Measurements from ENCODE around the gene SIRPB2.
"Not testable (repeated sequence)": the region's sequence is repeated elsewhere in the genome, so short reads cannot be mapped to it uniquely, and the experiment has no call there.

SIRPB2 gene

DNA sequence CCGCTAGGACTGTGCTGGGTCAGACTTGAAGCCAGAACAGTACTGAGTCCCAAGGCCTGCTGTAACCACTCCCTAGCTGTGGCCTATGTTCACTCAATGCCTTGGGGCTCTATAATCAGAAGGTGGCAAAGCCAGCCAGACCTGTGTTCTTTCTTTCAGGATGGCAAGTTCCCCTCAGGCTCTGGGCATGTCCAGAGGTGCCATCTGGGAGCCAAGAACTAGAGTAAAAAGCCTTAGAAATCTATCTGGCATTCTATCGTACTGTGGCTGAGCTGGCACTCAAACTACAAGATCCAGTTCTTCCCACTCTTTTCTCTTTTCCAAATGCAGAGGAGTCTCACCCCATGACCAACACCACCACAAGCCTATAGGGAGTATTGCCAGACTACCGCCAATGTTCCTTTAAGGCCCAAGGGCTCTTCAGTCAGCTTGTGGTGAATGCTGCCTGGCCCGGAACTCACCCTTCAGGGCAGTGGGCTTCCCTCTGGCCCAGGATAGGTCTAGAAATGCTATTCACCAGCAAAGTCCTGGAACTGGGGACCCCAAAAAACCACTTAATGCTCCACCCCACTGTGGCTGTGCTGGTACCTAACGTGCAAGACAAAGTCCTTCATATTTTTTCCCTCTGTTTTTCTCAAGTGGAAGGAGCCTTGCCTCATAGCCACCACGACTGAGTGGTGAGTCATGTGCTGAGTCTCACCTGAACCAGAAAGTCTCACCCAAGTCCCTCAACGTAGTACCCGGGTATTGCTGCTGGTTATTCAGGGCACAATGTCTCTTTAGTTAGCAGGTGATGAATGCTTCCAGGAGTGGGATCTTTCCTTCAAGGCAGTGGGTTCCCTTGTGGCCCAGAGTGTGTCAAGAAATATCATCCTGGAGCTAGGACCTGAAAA lies 8.6 kb upstream of the SIRPB2 start:
- no peak for FAIRE-seq

DNA sequence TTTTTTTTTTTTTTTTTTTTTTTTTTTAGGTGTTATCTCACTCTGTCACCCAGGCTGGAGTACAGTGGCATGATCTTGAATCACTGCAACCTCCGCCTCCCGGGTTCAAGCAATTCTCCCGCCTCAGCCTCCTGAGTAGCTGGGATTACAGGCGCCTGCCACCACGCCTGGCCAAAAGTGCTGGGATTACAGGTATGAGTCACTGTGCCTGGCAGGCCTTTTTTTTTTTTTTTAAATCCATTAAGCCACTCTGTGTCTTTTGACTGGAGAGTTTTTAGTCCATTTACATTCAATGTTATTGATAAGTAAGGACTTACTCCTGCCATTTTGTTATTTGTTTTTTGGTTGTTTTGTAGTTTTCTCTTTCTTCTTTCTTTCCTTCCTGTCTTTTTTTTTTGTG lies 6.2 kb upstream of the SIRPB2 start:
- FAIRE-seq: not testable (repeated sequence)

- FAIRE-seq: no peak
Measured at GRCh38 chr20:1496930-1497329, 5.7 kb upstream of the SIRPB2 start.

DNA sequence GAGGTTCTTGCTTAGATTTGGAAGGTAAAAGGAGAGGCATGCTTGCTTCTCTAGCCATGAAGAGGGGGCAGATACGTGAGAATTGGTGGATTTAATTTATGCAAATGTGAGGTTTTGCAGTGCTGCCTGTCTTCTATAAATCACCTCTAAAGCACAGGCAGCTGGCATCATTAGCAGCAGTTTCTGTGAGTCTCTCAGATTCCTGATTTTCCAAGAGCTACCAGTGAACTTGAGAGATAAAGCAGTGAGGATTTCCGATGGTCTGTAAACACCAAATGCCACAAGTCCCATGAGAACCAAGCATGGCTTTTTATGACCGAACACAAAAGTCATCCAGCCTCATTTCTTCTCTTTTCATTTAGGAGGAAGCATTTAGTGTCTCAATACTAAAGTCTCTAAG lies 3.2 kb upstream of the SIRPB2 start:
- no peak for FAIRE-seq

GRCh38 chr20:1493536-1493935 lies 2.3 kb upstream of the SIRPB2 start:
- no peak for FAIRE-seq

GRCh38 chr20:1491860-1492642 lies 831 bp upstream of the SIRPB2 start:
- FAIRE-seq: no peak

GRCh38 chr20:1490643-1491195 lies 501 bp downstream of the SIRPB2 start:
- FAIRE-seq: no peak

DNA sequence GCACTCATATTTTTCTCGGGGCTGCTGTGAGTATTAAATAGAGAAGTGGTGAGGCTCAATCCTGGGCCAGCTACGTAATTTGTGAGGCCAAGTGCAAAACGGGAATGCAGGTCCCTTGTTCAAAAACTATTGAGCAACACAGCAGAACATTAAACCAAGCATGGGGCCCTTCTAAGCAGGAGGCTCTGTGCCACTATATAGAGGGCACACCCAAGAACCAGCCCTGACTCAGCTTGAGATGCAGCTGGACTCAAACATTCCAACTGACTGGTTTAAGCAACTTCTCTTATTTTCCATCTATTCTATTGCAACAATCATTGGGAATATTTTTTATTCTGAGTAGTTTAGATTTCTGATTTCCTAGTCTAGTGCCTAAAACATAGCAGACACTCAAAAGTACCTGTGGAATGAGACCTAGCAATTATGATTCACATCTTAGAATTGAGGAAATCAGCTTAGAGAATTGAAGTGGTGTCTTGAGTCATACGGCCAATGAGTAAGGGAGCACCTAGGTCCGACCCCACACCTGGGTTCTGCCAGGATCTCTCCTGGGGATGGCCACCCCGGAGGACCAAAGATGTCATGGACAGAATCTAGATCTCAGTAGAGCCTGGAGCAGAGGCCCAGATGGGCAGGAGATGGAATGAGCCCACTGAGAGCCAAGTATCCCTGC lies 1.3 kb downstream of the SIRPB2 start:
- FAIRE-seq: no peak

GRCh38 chr20:1489325-1489724 lies 1.9 kb downstream of the SIRPB2 start:
- no peak for FAIRE-seq

DNA sequence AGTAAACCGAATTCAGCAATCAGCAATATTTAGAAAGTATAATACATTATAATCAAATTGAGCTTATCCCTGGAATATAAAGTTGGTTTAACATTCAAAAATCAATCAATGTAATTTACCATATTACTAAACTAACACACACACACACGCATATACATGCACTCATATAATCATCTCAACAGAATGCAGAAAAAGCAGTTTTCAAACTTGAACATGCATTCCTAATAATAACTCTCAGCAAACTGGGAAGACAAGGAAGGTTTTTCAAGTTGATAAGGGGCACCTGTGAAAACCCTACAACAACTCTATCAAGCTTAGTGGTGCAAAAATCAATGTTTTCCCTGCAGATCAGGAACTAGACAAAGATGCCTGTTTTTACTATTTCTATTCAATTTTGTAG lies 4.7 kb downstream of the SIRPB2 start:
- no peak for FAIRE-seq

- FAIRE-seq: no peak
Measured at GRCh38 chr20:1484438-1485116, 6.6 kb downstream of the SIRPB2 start.

- FAIRE-seq: no peak
Measured at GRCh38 chr20:1479831-1480595, 11.2 kb downstream of the SIRPB2 start.

DNA sequence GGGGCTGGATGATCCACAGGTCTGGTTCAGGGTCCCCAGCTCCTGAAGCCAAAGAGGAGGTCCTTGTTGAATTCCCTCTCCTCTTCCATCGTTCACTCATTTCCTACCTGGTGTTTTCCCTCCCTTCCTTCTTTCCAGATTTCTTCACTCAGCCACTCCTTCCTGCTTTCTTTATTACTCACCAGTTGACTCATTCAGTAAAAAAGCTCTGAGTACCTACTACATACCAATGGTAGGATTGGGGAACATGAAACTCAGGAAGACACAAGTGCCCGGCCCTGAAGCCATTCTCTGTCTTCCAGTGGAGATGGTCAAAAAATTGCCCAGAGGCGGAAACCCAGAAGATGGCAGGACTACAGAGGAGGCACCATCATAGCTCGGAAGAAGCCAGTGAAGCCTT lies 12.7 kb downstream of the SIRPB2 start:
- FAIRE-seq: no peak

GRCh38 chr20:1477896-1478490 lies 13.2 kb downstream of the SIRPB2 start:
- no peak for FAIRE-seq

- no peak for FAIRE-seq
Measured at GRCh38 chr20:1474817-1475603, 16.2 kb downstream of the SIRPB2 start.

- no peak for FAIRE-seq
Measured at GRCh38 chr20:1474325-1474724, 16.9 kb downstream of the SIRPB2 start.

DNA sequence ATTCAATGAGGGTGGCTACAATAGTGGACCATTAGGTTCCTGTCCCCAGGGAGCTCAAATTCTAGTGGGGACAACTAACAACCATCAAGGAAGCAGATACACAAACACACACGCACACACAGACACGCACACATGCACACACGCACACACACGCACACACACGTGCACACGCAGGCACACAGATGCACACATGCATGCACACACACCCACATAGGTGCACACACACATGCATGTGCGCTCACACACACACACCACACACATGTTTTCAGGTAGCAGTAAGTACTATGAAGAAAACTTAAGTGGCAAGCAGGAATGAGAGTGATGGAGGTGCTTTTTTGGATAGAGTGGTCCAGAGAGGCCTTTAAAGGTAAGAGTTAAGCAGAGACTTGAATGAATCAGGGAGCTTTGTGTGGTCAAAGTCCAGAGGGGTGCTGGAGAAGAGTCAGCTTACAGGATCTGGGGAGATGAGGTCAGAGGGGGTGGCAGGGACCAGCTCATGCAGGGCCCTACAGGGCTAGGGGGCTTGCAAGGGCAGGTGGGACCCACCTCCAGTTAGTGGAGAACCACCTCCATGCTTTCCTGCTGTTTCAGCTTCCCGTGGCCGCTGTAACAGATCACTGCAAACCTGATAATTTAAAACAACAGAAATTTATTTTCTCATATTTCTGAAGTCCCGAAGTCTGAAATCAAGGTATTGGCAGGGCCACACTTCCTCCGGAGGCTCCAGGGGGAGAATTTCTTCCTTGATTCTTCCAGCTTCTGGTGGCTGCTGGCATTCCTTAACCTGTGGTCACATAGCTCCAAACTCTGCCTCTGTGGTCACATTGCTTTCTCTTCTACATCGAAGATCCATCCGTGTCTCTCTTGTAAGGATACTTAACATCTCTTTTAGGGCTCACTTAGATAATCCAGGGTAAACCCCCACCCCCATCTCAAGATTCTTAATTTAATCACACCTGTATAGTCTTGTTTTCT lies 17.7 kb downstream of the SIRPB2 start:
- FAIRE-seq: no peak

DNA sequence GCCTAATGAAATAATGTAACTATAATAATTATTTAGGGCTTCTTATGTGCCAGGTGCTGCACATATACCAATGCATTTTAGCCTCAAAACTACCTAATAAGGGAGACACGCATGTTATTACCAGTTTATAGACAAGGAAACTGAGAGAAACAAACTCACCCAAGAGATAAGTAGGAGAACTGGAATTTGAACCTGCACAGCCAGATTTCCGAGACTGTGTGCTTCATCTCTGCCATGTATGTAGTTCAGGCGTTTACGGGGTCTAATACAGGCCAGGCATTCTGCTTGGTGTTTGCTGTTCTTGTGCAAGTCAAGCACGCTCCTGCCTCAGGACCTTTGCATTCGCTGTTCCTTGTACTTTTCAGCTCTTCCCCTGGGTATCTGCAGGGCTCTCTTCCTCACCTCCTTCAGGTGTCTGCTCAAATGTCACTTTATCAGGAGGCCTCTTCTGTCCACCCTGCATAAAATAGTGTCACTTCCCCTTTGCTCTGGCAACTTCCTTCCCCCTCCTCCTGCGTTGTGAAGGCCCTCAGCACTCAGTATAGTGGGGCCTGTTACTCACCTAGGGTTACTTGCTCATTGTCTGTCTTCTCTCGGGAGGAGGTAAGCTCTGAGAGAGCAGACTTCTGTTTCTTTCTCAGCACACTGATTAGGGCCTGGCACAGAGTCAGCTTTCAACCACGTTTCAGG lies 18.5 kb downstream of the SIRPB2 start:
- FAIRE-seq: no peak

DNA sequence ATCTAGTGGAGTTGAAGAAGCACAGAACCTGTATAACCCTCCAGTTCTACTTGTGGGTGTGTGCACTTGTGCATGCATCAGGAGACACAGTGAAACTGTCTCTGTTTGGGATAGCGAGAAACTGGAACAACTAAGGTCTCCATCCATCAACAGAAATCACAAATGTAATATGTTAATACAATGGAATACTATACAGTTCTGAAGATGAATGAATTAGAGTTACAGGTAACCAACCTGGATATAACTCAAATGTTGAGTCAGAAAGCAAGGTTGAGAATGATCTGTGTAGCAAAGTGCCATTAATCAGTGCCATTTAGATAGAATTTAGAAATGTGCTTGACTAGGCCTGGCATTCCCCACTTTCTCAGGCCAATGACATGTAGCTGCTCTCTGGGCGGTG lies 20.0 kb downstream of the SIRPB2 start:
- no peak for FAIRE-seq
